ENCODE data around the gene KCNQ5.

The KCNQ5 gene

GRCh38 chr6:73234733-73235132 lies 612.9 kb downstream of the KCNQ5 start (continued):
- TF ChIP-seq KLF17 (tag by site-specific recombination; IDR thresholded peaks at IDR 0.05), result no peak
- TF ChIP-seq ZNF654 (tag by site-specific recombination; IDR thresholded peaks at IDR 0.05; ENCODE audit: low read depth), result no peak
- TF ChIP-seq ZNF16 (tag by site-specific recombination; IDR thresholded peaks at IDR 0.05; ENCODE audit: low read depth), result no peak

GRCh38 chr6:73236144-73236750 lies 614.4 kb downstream of the KCNQ5 start:
- H3K27ac ChIP-seq (ENCODE audit: extremely low read depth, low read depth, low read length), result no peak overlapping the region
- CTCF ChIA-PET, result interaction anchor here (0.6 kb wide), 2 partner anchors 24 to 881 kb away, joined by 3 read pairs; no protein-coding TSS in a partner anchor
- POLR2A ChIA-PET, result no interaction called here
- no peaks in the 10 kb centered on the region for H3K36me3 ChIP-seq (ENCODE audit: control insufficient read depth in 2 of 2, insufficient read depth in 1 of 2, low read length in 2 of 2)
- H3K4me3 ChIP-seq (ENCODE audit: low read depth, low read length), result no peak overlapping the region
- TF ChIP-seq ZNF624 (tag by site-specific recombination; IDR thresholded peaks at IDR 0.05) (no peak), ZNF37A (tag by site-specific recombination; IDR thresholded peaks at IDR 0.05) (no peak), ZNF394 (tag by site-specific recombination; IDR thresholded peaks at IDR 0.05; ENCODE audit: borderline replicate concordance) (no peak), ZNF600 (tag by site-specific recombination; IDR thresholded peaks at IDR 0.05) (no peak), OVOL3 (tag by site-specific recombination; IDR thresholded peaks at IDR 0.05) (no peak), ZNF23 (tag by site-specific recombination; IDR thresholded peaks at IDR 0.05; ENCODE audit: borderline replicate concordance) (no peak), IKZF3 (tag by site-specific recombination; IDR thresholded peaks at IDR 0.05) (no peak), ZNF138 (tag by site-specific recombination; IDR thresholded peaks at IDR 0.05; ENCODE audit: borderline replicate concordance) (no peak)
- no peaks in the 10 kb centered on the region for H3K9me3 ChIP-seq (ENCODE audit: control insufficient read depth, insufficient read depth, low read depth, low read length)
- no peaks in the 10 kb centered on the region for H3K4me1 ChIP-seq (ENCODE audit: control insufficient read depth, insufficient read depth, low read length)

- no peak overlapping the region for H3K4me3 ChIP-seq (ENCODE audit: low read depth, low read length)
- ChIA-PET POLR2A (no interaction called here), CTCF (interaction anchor here (0.7 kb wide), 1 partner anchor 36 kb away, joined by 6 read pairs; no protein-coding TSS in a partner anchor)
- H3K9me3 ChIP-seq (ENCODE audit: control insufficient read depth, insufficient read depth, low read depth, low read length), result no peaks in the 10 kb centered on the region
- no peak for TF ChIP-seq ZBTB21 (tag by site-specific recombination; IDR thresholded peaks at IDR 0.05)
- TF ChIP-seq ZNF133 (tag by site-specific recombination; IDR thresholded peaks at IDR 0.05), result no peak
- TF ChIP-seq ZNF629 (tag by site-specific recombination; IDR thresholded peaks at IDR 0.05), result no peak
- TF ChIP-seq ZNF26 (tag by site-specific recombination; IDR thresholded peaks at IDR 0.05), result no peak
- TF ChIP-seq IKZF3 (tag by site-specific recombination; IDR thresholded peaks at IDR 0.05), result no peak
- TF ChIP-seq FEZF1 (tag by site-specific recombination; IDR thresholded peaks at IDR 0.05), result no peak
- TF ChIP-seq GLI4 (tag by site-specific recombination; IDR thresholded peaks at IDR 0.05), result no peak
- no peak for TF ChIP-seq ZNF514 (tag by site-specific recombination; IDR thresholded peaks at IDR 0.05)
- TF ChIP-seq ATF2 (tag by site-specific recombination; IDR thresholded peaks at IDR 0.05; ENCODE audit: low read depth), result no peak
- no peak for TF ChIP-seq ZNF112 (tag by site-specific recombination; IDR thresholded peaks at IDR 0.05)
- TF ChIP-seq ZBTB8A (tag by site-specific recombination; IDR thresholded peaks at IDR 0.05), result no peak
- no peak for TF ChIP-seq INSM2 (tag by site-specific recombination; IDR thresholded peaks at IDR 0.05)
- H3K36me3 ChIP-seq (ENCODE audit: control insufficient read depth in 2 of 2, insufficient read depth in 1 of 2, low read length in 2 of 2), result no peaks in the 10 kb centered on the region
- H3K4me1 ChIP-seq (ENCODE audit: control insufficient read depth, insufficient read depth, low read length), result no peaks in the 10 kb centered on the region
- H3K27ac ChIP-seq (ENCODE audit: extremely low read depth, low read depth, low read length), result no peak overlapping the region
These were observed 618.9 kb downstream of the KCNQ5 start for GRCh38 chr6:73240730-73241129.

Data from HEK293 (cell line).